ENCODE data around the gene ANGEL2.

DNA sequence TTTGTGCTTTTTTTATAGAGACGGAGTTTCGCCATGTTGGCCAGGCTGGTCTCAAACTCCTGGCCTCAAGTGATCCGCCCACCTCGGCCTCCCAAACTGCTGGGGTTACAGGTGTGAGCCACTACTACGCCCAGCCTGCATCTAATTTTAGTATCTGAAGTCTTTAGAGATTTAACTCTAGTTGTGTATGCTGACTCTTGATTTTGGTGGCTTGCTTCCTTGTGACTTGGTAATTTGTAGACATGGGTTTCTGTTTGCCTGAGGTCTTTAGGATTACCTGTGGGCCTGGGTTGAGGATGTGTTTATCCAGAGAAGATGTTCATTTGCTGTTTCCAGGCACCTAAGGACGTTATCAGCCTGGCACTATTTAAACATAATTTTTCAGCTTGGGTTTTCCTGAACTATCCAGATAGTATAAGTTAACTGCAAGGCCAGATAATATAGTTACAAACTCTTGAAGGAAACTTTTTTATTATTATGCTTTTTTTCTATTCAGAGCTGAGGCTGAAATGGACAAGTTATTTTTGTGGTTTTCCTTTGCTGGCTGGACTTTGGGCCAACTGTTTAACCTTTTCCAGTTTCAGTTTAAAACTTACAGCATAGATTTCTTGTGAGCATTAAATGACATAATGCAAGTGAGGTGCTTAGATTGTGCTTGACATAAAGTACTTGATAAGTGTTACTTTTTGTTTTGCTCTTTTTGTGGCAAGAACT lies 72.8 kb downstream of the ANGEL2 start:
- no peak for TF ChIP-seq POLR2AphosphoS5 (IDR thresholded peaks at IDR 0.05; ENCODE audit: low read depth, low read length)
- no peak for TF ChIP-seq TAF1 (IDR thresholded peaks at IDR 0.05; ENCODE audit: low read depth, low read length)
- TF ChIP-seq POLR2A (IDR thresholded peaks at IDR 0.05; ENCODE audit: low read depth, low read length), result no peak
- no peak for TF ChIP-seq SPI1 (IDR thresholded peaks at IDR 0.05; ENCODE audit: low read depth, low read length)

All from GM12891 (cell line).